Keratinocyte (primary cell): ENCODE data around the gene RNASE7. TPM values are rescaled to one million over a fixed set of nuclear protein-coding genes. Genes with fewer than 3 reads are reported as not detected.

ENCODE experiments used
- DNase-seq: peaks from one replicate; pipeline ENCODE4 v3.0.0-alpha.2; 2011; ENCODE audit warnings: low read depth, missing footprints, low spot score
- FAIRE-seq: peaks from 2 replicates; lab custom pipeline; 2011; peaks lifted over from hg19 to GRCh38; lab: Jason Lieb, UNC
- H2AFZ ChIP-seq: 2 replicates; pipeline ENCODE4 v1.6.0; 2012; ENCODE audit warnings: low read length, control low read depth, inconsistent platforms; ENCODE audit not compliant: control insufficient read depth
- H3K27ac ChIP-seq: 2 replicates; pipeline ENCODE4 v1.5.1; 2011; ENCODE audit warnings: low read length; ENCODE audit not compliant: control insufficient read depth, insufficient read depth
- H3K27me3 ChIP-seq: 3 replicates; pipeline ENCODE4 v1.6.0; 2011; ENCODE audit warnings: low read length; ENCODE audit not compliant: control insufficient read depth, insufficient read depth; ENCODE audit errors: extremely low read depth
- H3K36me3 ChIP-seq, 2 experiments: 2 replicates in 1 of 2; 3 replicates in 1 of 2; pipeline ENCODE4 v1.5.1; 2011; ENCODE audit warnings: low read length in 2 of 2, mild to moderate bottlenecking in 1 of 2; ENCODE audit not compliant: control insufficient read depth in 2 of 2, insufficient read depth in 2 of 2; ENCODE audit errors: extremely low read depth in 1 of 2
- H3K4me1 ChIP-seq: 3 replicates; pipeline ENCODE4 v1.5.1; 2011; ENCODE audit warnings: low read length; ENCODE audit not compliant: control insufficient read depth, insufficient read depth; ENCODE audit errors: extremely low read depth
- H3K4me2 ChIP-seq: 3 replicates; pipeline ENCODE4 v1.6.0; 2011; ENCODE audit warnings: low read depth, low read length; ENCODE audit not compliant: control insufficient read depth, insufficient read depth; ENCODE audit errors: extremely low read depth
- H3K4me3 ChIP-seq, 3 experiments: fragments of 200-600 bp in 1 of 3; sonication (generic) in 1 of 3; 2 replicates in 2 of 3; 3 replicates in 1 of 3; pipeline ENCODE4 v1.5.1; 2011 to 2016; ENCODE audit warnings: low read length in 3 of 3, mild to moderate bottlenecking in 3 of 3, control low read depth in 2 of 3, inconsistent platforms in 1 of 3, low read depth in 1 of 3, mixed read lengths in 1 of 3, mixed run types in 1 of 3, moderate library complexity in 1 of 3; ENCODE audit not compliant: control insufficient read depth in 2 of 3, insufficient read depth in 2 of 3; ENCODE audit errors: extremely low read depth in 1 of 3
- H3K79me2 ChIP-seq: 2 replicates; pipeline ENCODE4 v1.6.0; 2012; ENCODE audit warnings: low read length; ENCODE audit not compliant: control insufficient read depth, insufficient read depth
- H3K9ac ChIP-seq: 3 replicates; pipeline ENCODE4 v1.6.0; 2011; ENCODE audit warnings: low read length; ENCODE audit not compliant: control insufficient read depth, insufficient read depth; ENCODE audit errors: extremely low read depth
- H3K9me1 ChIP-seq: 3 replicates; pipeline ENCODE4 v1.6.0; 2011; ENCODE audit warnings: low read length; ENCODE audit not compliant: control insufficient read depth, insufficient read depth; ENCODE audit errors: extremely low read depth
- H3K9me3 ChIP-seq: 2 replicates; pipeline ENCODE4 v1.5.1; 2012; ENCODE audit warnings: low read depth, low read length; ENCODE audit not compliant: control insufficient read depth
- H4K20me1 ChIP-seq: 3 replicates; pipeline ENCODE4 v1.6.0; 2011; ENCODE audit warnings: low read length; ENCODE audit not compliant: control insufficient read depth, insufficient read depth; ENCODE audit errors: extremely low read depth
- CTCF ChIP-seq, 3 experiments: IDR thresholded peaks in 1 of 3; conservative IDR thresholded peaks in 1 of 3; optimal IDR thresholded peaks in 1 of 3; 2 replicates in 2 of 3; 3 replicates in 1 of 3; pipeline versions ENCODE3 to v1.5.1; 2011; ENCODE audit warnings: low read length in 3 of 3, mild to moderate bottlenecking in 3 of 3, moderate library complexity in 2 of 3, control low read depth in 1 of 3, inconsistent platforms in 1 of 3; ENCODE audit not compliant: insufficient read depth in 2 of 3; ENCODE audit errors: extremely low read depth in 1 of 3
- EZH2 ChIP-seq: IDR thresholded peaks from one replicate; pipeline ENCODE4 v1.6.1; 2012; ENCODE audit warnings: inconsistent platforms, mild to moderate bottlenecking, low read length, moderate library complexity
- dilution Hi-C: fragments of 300-500 bp; cut with MboI; formaldehyde crosslinking; loops from one replicate; pipeline ENCODE4 v1.7.0; 2020; ENCODE audit warnings: low sequenced_read_pairs; ENCODE audit not compliant: extremely low pct_ligation_motif_present
- polyA plus RNA-seq, 5 experiments: library from polyadenylated mRNA; depleted of rRNA in 3 of 5; stranded (reverse) in 3 of 5; stranded (forward) in 1 of 5; unstranded in 1 of 5; fragments of >200 nt; gene quantifications; 1 replicate in 1 of 5; 2 replicates in 3 of 5; 3 replicates in 1 of 5; pipeline versions ENCODE4 v1.2.1 to v1.2.3, GENCODE V29; 2011 to 2012; ENCODE audit warnings: missing spikeins in 2 of 5, low read depth in 1 of 5, low replicate concordance in 1 of 5

RNASE7 gene
- polyA plus RNA-seq, 1 donor (not counting 4 experiments of a cell fraction or from before 2014, with no cell fraction given) = 17.4 TPM

GRCh38 chr14:21022686-21023085 lies 19.5 kb upstream of the RNASE7 start:
- Histone ChIP-seq H3K9me3 (no peaks in the 10 kb centered on the region), H2AFZ (no peak overlapping the region), H3K4me1 (peaks cover 6% of the 10 kb centered on the region), H4K20me1 (no peaks in the 10 kb centered on the region), H3K79me2 (no peaks in the 10 kb centered on the region), H3K27ac (no peak overlapping the region), H3K36me3 (no peaks in the 10 kb centered on the region), H3K9ac (no peak overlapping the region), H3K27me3 (peaks cover 17% of the 10 kb centered on the region), H3K4me2 (no peak overlapping the region), H3K4me3 (no peak overlapping the region), H3K9me1 (no peaks in the 10 kb centered on the region)
- DNase-seq (no peak), FAIRE-seq (no peak)
- dilution Hi-C loops = no loop called here
- no peak for TF ChIP-seq EZH2
- no peak for TF ChIP-seq CTCF (optimal IDR thresholded peaks at IDR 0.05 in 1 of 3, IDR thresholded peaks at IDR 0.05 in 1 of 3, conservative IDR thresholded peaks at IDR 0.05 in 1 of 3; ENCODE audit: extremely low read depth in 1 of 3, insufficient read depth in 2 of 3, low read length in 3 of 3)

- Histone ChIP-seq H3K79me2 (no peaks in the 10 kb centered on the region), H3K4me1 (peaks cover 6% of the 10 kb centered on the region), H3K4me3 (no peak overlapping the region), H3K36me3 (no peaks in the 10 kb centered on the region), H3K4me2 (no peak overlapping the region), H2AFZ (no peak overlapping the region), H3K9me3 (no peaks in the 10 kb centered on the region), H3K9ac (no peak overlapping the region), H4K20me1 (no peaks in the 10 kb centered on the region), H3K27ac (no peak overlapping the region), H3K9me1 (no peaks in the 10 kb centered on the region), H3K27me3 (peaks cover 17% of the 10 kb centered on the region)
- no peak for TF ChIP-seq CTCF (optimal IDR thresholded peaks at IDR 0.05 in 1 of 3, IDR thresholded peaks at IDR 0.05 in 1 of 3, conservative IDR thresholded peaks at IDR 0.05 in 1 of 3; ENCODE audit: extremely low read depth in 1 of 3, insufficient read depth in 2 of 3, low read length in 3 of 3)
- no peak for TF ChIP-seq EZH2
- FAIRE-seq = no peak
- dilution Hi-C loops = no loop called here
- no peak for DNase-seq
Observed at GRCh38 chr14:21023174-21023573, 19.0 kb upstream of the RNASE7 start.
